GM18868 (cell line): ENCODE results near the gene ALG3.
A peak's percentile ranks its signal among the peaks of the same experiment; 100 is the strongest.

ENCODE experiments used
- ATAC-seq: cut with Tn5 transposase; IDR thresholded peaks from one replicate; pipeline ENCODE4 v1.9.1; 2021; ENCODE audit warnings: mild to moderate bottlenecking, moderate library complexity; ENCODE audit not compliant: unreplicated experiment

Gene ALG3

GRCh38 chr3:184236033-184236410 is 12.7 kb downstream of the ALG3 start:
- ATAC-seq, result no peak

DNA sequence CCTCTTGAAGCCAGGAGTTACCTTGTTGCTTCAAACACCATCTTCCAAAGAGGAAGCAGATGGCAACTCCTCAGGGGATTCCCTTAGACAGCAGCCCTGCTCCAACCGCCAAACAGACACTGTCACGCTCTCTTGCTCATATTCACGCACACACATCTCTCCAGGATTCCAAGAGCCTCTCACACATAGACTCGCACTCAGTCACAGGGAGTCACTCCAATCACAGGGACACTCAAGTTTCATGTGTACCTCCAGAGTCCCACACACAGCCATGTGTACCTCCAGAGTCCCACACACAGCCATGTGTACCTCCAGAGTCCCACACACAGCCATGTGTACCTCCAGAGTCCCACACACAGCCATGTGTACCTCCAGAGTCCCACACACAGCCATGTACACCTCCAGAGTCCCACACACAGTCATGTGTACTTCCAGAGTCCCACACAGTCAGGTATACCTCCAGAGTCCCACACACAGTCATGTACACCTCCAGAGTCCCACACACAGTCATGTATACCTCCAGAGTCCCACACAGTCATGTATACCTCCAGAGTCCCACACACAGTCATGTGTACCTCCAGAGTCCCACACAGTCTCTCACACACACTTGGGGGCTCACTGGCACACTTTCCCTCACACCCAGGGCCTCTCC is 13.3 kb downstream of the ALG3 start:
- ATAC-seq, result no peak

GRCh38 chr3:184234671-184235380 is 13.9 kb downstream of the ALG3 start:
- ATAC-seq, result no peak

GRCh38 chr3:184234224-184234623 is 14.5 kb downstream of the ALG3 start:
- no peak for ATAC-seq

DNA sequence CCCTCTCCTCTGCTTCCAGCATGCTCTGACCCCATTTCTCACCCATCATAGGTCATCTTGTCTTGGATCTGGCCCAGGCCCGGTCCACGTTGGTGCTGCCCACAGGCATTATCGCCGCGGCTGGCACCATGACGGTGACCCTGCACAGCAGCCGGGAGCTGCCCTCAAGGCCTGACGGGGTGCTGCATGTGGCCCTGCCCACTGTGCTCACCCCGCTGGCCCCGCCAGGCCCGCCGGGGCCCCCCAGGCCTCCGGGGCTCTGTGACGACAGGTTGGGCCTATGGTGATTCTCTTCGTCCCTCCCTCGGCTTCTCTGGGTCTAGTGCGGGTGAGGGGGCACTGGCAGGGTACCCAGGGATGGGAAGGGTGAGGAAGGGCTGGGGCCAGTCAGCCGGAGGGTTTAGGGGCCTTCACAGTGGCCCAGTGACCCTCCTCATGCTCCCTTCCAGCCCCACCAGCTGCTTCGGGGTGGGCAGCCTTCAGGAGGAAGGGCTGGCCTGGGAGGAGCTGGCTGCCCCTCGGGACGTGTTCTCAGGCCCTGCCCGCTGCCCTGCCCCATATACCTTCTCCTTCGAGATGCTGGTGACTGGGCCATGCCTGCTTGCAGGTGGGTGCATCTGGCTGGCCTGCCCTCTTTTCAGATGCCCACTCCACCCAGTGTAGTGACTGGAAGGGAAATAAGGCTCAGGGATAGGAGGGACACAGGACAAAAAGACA is 15.5 kb downstream of the ALG3 start:
- ATAC-seq, result no peak

GRCh38 chr3:184231671-184232070 is 17.1 kb downstream of the ALG3 start:
- ATAC-seq, result no peak

- no peak for ATAC-seq
Measured at GRCh38 chr3:184230603-184231528, 17.9 kb downstream of the ALG3 start.

- ATAC-seq, result no peak
Measured at GRCh38 chr3:184230081-184230602, 18.6 kb downstream of the ALG3 start.

GRCh38 chr3:184229394-184230080 is 19.2 kb downstream of the ALG3 start, which contains the start of gene VWA5B2:
Gene VWA5B2, plus strand, starts transcription at chr3:184229585. Its CDS starts 944 bp downstream, at chr3:184230529.
- ATAC-seq, result peak; percentile 86

GRCh38 chr3:184228376-184229137 is 20.2 kb downstream of the ALG3 start:
- no peak for ATAC-seq

DNA sequence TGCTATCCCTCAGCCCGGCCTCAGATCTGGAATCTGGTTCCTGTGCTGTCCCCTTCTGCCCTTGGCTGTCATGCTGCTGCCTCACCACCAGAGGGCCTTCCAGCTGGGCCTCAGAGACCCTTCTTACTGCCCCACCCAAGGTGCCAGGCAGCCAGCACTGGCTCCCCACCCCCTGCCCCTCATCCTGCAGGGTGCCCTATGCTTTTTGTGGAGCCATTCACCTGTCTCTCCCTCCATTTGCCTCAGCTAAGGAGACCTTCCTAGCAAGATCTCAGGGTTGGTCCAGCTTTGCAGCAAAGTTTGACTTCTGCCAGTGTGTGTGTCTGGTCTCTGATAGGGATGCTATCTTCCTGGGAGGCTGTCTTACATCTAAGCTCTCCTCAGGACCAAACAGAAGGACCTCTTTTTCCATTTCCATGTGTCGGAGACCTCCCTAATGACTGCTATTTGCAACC is 21.3 kb downstream of the ALG3 start:
- ATAC-seq, result peak; percentile 43

DNA sequence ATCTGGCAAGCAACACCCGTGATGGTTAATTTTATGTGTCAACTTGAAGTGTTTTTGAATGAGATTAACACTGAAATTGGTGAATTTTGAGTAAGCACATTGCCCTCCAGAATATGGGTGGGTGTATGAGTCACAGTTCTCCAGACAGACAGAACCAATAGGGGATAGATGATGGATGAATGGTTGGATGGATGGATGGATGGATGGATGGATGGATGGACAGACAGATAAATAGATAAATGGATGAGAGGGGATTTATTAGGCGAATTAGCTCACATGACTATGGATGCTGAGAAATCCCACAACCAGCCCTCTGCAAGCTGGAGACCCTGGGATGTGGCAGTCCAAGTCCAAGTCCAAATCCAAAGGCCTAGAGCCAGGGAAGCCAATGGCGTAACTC is 24.8 kb downstream of the ALG3 start:
- ATAC-seq, result no peak

- ATAC-seq, result no peak
Measured at GRCh38 chr3:184222521-184222920, 26.2 kb downstream of the ALG3 start.

- no peak for ATAC-seq
Measured at GRCh38 chr3:184218814-184219213, 29.9 kb downstream of the ALG3 start.

- no peak for ATAC-seq
Measured at GRCh38 chr3:184211718-184212117, 37.0 kb downstream of the ALG3 start.

DNA sequence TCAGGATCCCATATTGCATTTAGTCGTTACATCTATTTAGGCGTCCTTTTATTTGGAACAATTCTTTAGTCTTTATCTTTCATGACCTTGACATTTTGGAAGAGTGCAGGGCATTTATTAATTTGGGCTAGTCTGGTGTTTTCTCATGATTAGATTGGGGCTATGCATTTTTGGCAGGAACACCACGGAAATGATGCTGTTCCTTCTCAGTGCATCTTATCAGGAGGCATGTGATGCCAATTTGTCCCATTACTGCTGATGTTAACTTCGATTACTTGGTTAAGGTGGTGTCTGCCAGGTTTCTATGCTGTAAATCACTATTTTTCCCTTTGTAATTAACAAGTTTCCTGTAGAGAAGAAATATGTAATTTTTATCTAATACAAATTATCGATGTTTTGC is 37.5 kb downstream of the ALG3 start:
- ATAC-seq, result no peak

GRCh38 chr3:184209146-184209923 is 39.4 kb downstream of the ALG3 start:
- ATAC-seq, result no peak

DNA sequence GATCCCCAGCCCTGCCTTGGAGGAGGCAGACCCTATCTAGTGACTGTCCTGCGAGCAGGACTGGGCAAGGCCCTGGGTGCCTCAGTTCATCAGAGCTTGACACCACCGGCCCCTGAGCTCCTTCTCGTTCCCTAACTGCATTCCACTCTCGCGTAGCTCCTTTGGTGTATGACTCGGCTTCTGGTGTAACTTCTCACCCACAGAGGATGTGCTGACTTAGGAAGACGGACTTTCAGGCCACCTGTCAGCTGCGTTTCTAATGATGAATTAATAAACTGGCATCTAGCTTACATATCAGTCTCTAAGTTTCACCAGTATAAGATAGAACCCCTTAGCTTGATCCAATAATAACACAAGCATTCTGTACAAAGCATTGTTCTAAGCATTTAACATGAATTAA is 45.2 kb downstream of the ALG3 start:
- ATAC-seq, result no peak
